Mesodermal cell (in vitro differentiated cells): ENCODE results near the gene UNC13B.
"Not testable (repeated sequence)": the region's sequence is repeated elsewhere in the genome, so short reads cannot be mapped to it uniquely, and the experiment has no call there.

Experiments
- H3K27ac ChIP-seq: 2 replicates; pipeline ENCODE4 v1.7.0; 2013; ENCODE audit warnings: mild to moderate bottlenecking, low read depth, low read length, moderate library complexity; ENCODE audit not compliant: severe bottlenecking
- H3K36me3 ChIP-seq: 2 replicates; pipeline ENCODE4 v1.7.1; 2013; ENCODE audit warnings: mild to moderate bottlenecking, low read length, moderate library complexity; ENCODE audit not compliant: control insufficient read depth, insufficient read depth
- H3K4me1 ChIP-seq: one replicate; pipeline ENCODE4 v1.7.1; 2013; ENCODE audit warnings: mild to moderate bottlenecking, low read length; ENCODE audit not compliant: insufficient read depth, control insufficient read depth, poor library complexity, severe bottlenecking
- H3K4me3 ChIP-seq: 2 replicates; pipeline ENCODE4 v1.7.0; 2013; ENCODE audit warnings: low read length, control low read depth, mild to moderate bottlenecking; ENCODE audit not compliant: insufficient read depth, poor library complexity, severe bottlenecking; ENCODE audit errors: extremely low read depth
- H3K9me3 ChIP-seq: 2 replicates; pipeline ENCODE4 v1.7.1; 2013; ENCODE audit warnings: mild to moderate bottlenecking, low read length, moderate library complexity; ENCODE audit not compliant: control insufficient read depth
- WGBS, 2 experiments: methylation state at CpG; one replicate each; pipeline ENCODE4 v1.1.5; 2013; ENCODE audit warnings: missing lambda C conversion rate in 2 of 2; ENCODE audit not compliant: insufficient coverage in 2 of 2; 5-methylcytosine and 5-hydroxymethylcytosine counted together

The UNC13B gene

GRCh38 chr9:35227284-35227683 lies 65.5 kb downstream of the UNC13B start:
- 88 to 100% methylated on average over 1 of the region's 3 CpGs for WGBS, 2 experiments
- H3K4me1 ChIP-seq: no peaks in the 10 kb centered on the region
- peaks cover 11% of the 10 kb centered on the region for H3K9me3 ChIP-seq
- no peak overlapping the region for H3K4me3 ChIP-seq
- H3K36me3 ChIP-seq: no peaks in the 10 kb centered on the region
- no peak overlapping the region for H3K27ac ChIP-seq

DNA sequence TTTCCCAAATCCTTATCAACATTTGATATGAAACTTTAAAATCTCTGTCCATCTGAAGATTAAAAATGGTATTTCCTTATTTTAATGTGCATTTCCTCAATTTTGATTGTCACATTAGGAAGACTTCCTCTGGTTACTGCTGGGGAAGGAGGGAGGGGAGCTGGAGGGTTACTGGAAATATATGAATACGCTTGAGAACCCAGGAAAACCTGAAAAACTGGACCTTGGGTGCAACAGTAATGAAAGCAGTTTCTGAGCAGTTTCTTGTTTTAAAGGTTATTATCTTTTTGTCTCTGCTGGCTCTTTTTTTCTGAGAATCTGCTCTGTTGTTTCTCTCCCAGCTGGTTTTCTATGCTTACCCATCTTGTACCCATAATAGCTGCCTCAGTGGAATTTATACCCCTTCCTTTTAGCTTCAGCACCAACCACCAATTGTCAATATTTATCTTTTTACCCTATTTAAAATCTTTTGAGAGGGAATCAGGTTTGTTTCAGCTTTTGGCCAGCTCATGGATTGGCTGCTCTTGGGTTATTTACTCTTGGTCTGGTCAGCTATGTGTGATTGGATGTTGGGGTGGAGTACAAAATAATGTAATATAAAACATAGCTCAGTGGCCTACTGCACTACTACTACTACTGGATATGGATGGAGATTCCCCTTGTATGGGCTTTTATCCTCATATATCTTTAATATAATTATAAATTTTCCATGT lies 67.4 kb downstream of the UNC13B start:
- no peak overlapping the region for H3K27ac ChIP-seq
- H3K4me3 ChIP-seq: no peak overlapping the region
- H3K9me3 ChIP-seq: no peaks in the 10 kb centered on the region
- H3K4me1 ChIP-seq: no peaks in the 10 kb centered on the region
- no peaks in the 10 kb centered on the region for H3K36me3 ChIP-seq
- WGBS, 2 experiments: 92 to 100% methylated on average over 1 of the region's 1 CpG

- Histone ChIP-seq H3K9me3 (no peaks in the 10 kb centered on the region), H3K27ac (no peak overlapping the region), H3K36me3 (no peaks in the 10 kb centered on the region), H3K4me1 (no peaks in the 10 kb centered on the region), H3K4me3 (no peak overlapping the region)
- no CpG with 5 or more reads among the region's 1 CpG for WGBS, 2 experiments
Observed at GRCh38 chr9:35229779-35230143, 68.0 kb downstream of the UNC13B start.

DNA sequence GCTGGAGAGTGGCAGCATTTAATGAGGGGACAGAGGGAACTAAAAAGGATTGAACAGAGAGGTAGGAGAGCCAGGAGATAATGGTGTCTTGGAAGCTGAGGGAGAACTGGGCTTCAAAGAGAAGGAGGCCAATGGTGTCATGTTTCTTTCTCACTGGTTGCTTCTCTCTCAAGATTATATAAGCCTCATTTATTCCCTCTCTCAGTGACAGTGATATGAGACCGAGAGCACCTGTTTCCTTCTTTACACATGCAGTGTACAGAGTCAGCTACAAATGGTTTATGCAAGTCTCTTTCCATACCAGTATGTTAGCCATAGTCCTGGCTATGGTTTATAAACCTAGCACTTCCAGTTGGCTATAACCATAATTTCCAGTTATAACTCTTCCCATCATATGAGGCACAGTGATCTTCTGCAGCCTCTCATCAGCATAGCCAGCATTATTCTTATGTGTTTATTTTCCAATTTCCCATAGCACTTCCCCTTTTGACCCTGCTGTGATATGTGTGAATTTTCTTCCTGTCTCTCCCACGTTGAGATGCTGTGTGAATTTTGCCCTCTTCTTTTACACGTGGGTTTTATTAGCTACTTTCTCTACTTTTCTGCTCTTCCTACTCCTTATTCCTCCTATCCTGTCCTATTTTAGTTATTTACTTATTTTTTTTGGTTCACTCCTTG lies 71.2 kb downstream of the UNC13B start:
- Histone ChIP-seq H3K9me3 (no peaks in the 10 kb centered on the region), H3K27ac (no peak overlapping the region), H3K4me1 (no peaks in the 10 kb centered on the region), H3K4me3 (no peak overlapping the region), H3K36me3 (peaks cover 2% of the 10 kb centered on the region)
- WGBS, 2 experiments: 71 to 91% methylated on average over 2 to 3 of the region's 3 CpGs

- peaks cover 2% of the 10 kb centered on the region for H3K36me3 ChIP-seq
- no peak overlapping the region for H3K4me3 ChIP-seq
- H3K4me1 ChIP-seq: no peaks in the 10 kb centered on the region
- WGBS, 2 experiments: no CpG with 5 or more reads among the region's 1 CpG
- no peaks in the 10 kb centered on the region for H3K9me3 ChIP-seq
- H3K27ac ChIP-seq: no peak overlapping the region
Observed at GRCh38 chr9:35236692-35237091, 74.9 kb downstream of the UNC13B start.

GRCh38 chr9:35237311-35237710 lies 75.5 kb downstream of the UNC13B start:
- Histone ChIP-seq H3K27ac (no peak overlapping the region), H3K9me3 (no peaks in the 10 kb centered on the region), H3K36me3 (peaks cover 2% of the 10 kb centered on the region), H3K4me3 (no peak overlapping the region), H3K4me1 (no peaks in the 10 kb centered on the region)
- 60% methylated on average over 1 of the region's 1 CpG; no CpG with 5 or more reads in 1 of the 2 experiments for WGBS, 2 experiments

DNA sequence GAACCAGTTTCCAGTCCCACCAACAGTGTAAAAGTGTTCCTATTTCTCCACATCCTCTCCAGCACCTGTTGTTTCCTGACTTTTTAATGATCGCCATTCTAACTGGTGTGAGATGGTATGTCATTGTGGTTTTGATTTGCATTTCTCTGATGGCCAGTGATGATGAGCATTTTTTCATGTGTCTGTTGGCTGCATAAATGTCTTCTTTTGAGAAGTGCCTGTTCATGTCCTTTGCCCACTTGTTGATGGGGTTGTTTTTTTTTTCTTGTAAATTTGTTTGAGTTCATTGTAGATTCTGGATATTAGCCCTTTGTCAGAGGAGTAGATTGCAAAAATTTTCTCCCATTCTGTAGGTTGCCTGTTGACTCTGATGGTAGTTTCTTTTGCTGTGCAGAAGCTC lies 84.1 kb downstream of the UNC13B start:
- H3K4me1 ChIP-seq, H3K27ac ChIP-seq, H3K36me3 ChIP-seq, H3K9me3 ChIP-seq, H3K4me3 ChIP-seq: not testable (repeated sequence)
- WGBS, 2 experiments: no CpG with 5 or more reads among the region's 1 CpG

DNA sequence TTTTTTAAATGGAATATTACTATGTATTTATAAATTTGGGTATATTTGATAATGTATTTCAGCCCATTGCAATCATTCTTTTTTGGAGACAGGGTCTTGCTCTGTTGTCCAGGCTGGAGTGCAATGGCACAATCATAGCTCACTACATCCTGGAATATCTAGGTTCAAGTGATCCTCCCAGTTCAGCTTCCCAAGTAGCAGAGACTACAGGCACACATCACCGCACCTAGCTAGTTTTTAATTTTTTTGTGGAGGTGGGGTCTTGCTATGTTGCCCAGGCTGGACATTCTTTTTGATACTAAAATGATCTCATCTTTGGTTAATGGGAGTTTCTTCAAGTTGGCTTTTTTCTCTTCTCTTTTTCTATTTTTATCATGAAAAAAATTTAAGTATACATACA lies 91.3 kb downstream of the UNC13B start:
- Histone ChIP-seq H3K36me3 (no peaks in the 10 kb centered on the region), H3K4me3 (no peak overlapping the region), H3K9me3 (no peaks in the 10 kb centered on the region), H3K4me1 (no peaks in the 10 kb centered on the region), H3K27ac (no peak overlapping the region)
- no CpG with 5 or more reads among the region's 1 CpG for WGBS, 2 experiments

- Histone ChIP-seq H3K9me3 (no peaks in the 10 kb centered on the region), H3K27ac (no peak overlapping the region), H3K36me3 (no peaks in the 10 kb centered on the region), H3K4me3 (no peak overlapping the region), H3K4me1 (no peaks in the 10 kb centered on the region)
Observed at GRCh38 chr9:35254237-35254636, 92.4 kb downstream of the UNC13B start.

DNA sequence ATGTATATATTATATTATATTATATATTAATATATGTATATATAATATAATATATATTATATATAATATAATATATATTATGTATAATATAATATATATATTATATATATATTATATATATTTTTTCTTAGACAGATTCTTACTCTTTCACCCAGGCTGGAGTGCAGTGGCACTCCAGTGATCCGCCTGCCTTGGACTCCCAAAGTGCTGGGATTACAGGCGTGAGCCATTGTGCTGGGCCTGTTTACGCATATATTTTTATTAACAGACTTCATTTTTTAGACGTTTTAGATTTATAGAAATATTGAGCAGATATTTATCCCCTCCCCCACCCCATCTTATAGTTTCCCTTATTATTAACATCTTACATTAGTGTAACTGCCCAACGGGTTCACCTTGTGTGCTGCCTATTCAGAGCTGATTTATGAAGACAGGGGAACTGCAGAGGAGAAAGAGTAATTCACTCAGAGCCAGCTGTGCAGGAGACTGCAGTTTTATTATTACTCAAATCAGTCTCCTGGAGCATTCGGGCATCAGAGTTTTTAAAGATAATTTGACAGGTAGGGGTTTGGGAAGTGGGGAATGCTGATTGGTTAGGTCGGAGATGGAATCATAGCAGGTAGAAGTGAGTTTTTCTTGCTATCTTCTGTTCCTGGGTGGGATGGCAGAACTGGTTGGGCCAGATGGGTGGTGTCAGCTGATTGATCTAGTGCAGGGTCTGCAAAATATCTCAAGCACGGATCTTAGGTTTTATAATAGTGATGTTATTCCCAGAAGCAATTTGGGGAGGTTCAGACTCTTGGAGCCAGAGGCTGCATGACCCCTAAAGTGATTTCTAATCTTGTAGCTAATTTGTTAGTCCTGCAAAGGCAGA lies 93.4 kb downstream of the UNC13B start:
- Histone ChIP-seq H3K27ac (no peak overlapping the region), H3K4me1 (no peaks in the 10 kb centered on the region), H3K36me3 (no peaks in the 10 kb centered on the region), H3K9me3 (no peaks in the 10 kb centered on the region), H3K4me3 (no peak overlapping the region)
- WGBS, 2 experiments: 86 to 90% methylated on average over 3 to 6 of the region's 8 CpGs
